GM18526 (cell line): ENCODE results near the gene METTL16.
A peak's percentile ranks its signal among the peaks of the same experiment; 100 is the strongest.

Experiments
- POLR2A ChIP-seq: IDR thresholded peaks from 3 replicates; pipeline ENCODE4 v1.6.1; 2011; ENCODE audit not compliant: insufficient read length; ENCODE audit errors: extremely low read depth

Gene METTL16

GRCh38 chr17:2402544-2402943, 109.1 kb downstream of the METTL16 start:
- TF ChIP-seq POLR2A: no peak

DNA sequence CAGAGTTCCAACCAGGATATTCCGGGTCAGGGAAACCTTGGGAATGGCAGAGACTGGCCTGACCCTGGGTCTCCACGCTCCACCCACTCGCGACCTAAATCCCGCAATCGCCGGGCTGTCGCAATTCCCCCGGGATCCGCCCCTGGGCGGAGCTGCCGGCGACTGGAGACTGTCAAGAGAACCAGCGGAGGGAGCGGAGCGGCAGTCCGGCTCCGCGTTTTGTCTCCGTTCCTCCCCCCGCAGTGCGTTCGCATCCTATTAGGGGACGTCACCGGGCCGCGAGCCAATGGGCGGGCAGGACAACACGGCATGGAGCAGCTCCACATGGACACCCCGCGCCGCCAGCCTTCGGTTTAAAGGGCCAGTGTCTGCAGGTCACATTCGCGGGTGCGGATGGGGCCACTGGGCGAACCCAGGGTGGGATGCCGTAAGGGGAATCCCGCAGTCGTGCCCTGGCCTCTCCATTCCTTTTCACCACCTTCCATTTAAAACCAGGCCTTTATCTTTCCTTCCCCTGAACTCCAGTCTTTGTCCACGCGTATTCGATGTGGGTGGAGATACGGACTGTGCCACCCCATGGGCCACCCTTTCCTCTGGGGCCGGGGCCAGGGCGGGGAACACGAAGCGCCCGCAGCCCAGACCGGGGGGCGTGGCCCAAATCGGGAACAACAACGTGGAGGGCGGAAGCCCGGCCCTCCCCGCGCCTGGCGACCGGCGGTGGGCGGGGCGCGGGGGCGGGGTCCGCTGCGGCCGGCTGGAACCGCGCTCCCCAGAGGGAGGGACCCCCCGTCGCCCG, 110.1 kb downstream of the METTL16 start:
- TF ChIP-seq POLR2A: peak; percentile 0

- TF ChIP-seq POLR2A: peak; percentile 53
Observed at GRCh38 chr17:2400877-2401425, 110.7 kb downstream of the METTL16 start, which contains the start of gene MNT. TSS of gene MNT (minus strand) at chr17:2401060. CDS start at chr17:2400712, 348 bp downstream.

GRCh38 chr17:2400474-2400866, 111.2 kb downstream of the METTL16 start:
- no peak for TF ChIP-seq POLR2A

GRCh38 chr17:2399572-2400473, 111.9 kb downstream of the METTL16 start:
- TF ChIP-seq POLR2A: peak; percentile 54

DNA sequence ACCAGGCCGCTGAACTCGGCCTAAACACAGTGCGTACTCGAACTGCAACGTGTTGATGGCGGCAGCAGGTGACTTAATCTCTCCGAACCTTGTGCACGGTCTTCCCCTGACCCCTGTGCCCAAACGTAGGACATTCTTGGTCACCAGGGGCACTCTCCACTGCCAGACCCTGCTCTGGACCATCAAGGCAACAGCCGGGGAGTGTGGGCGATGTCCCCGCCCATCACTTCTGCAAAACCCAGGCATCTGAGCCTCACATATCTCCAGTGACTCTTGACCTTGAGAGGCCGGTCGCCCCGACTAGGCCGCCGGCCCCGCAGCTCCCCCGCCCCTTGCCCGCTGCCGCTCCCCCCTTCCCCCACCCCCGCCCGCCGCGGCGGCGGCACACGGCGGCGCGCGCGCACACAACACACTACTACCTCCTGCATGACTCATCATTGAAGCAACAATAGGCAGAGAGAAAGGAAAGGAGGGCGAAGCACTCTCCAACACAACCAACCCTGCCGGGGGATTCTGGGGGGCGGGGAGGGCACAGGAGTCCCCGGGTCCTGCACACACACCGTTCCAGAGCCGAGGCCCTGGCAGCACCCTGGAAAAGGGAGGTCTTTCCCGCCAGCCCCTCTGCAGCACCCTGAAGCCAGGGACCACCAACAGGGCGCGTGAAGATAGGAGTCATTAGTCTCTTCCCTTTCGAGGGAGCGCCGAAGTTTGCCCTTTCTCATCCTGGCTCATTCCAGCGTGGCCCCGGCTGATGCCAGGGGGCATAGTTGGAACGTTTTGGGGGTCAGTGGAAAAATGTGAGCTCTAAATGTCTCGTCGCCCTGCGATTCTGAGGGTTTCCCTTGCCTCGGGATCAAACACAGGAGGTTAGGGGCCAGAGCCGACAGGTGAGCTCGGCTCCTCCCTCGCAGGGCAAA, 112.8 kb downstream of the METTL16 start:
- TF ChIP-seq POLR2A: no peak

DNA sequence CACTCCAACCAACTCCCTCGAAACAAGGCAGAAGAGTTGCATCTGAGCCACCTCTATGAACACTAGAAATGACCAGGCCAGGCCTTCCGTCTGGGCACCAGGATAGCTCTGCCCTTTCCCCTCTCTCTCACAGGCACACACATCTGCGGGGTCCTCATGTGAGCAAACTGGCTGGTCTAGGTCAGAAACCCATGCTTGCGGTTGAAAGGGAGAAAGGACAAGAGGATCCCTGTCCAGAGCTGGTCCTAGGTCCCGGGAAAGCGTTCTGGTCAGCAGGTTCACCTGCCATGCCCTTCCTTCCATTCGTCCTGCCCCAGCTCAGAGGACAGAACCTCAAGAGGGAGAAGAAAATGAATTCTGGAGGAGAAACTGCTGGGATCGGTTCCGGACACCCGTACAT, 113.5 kb downstream of the METTL16 start:
- TF ChIP-seq POLR2A: no peak

- no peak for TF ChIP-seq POLR2A
Observed at GRCh38 chr17:2397247-2398171, 114.2 kb downstream of the METTL16 start.

- peak; percentile 48 for TF ChIP-seq POLR2A
Observed at GRCh38 chr17:2396568-2397246, 115.0 kb downstream of the METTL16 start.

- TF ChIP-seq POLR2A: no peak
Observed at GRCh38 chr17:2396192-2396567, 115.5 kb downstream of the METTL16 start.

- no peak for TF ChIP-seq POLR2A
Observed at GRCh38 chr17:2395258-2396181, 116.2 kb downstream of the METTL16 start.

DNA sequence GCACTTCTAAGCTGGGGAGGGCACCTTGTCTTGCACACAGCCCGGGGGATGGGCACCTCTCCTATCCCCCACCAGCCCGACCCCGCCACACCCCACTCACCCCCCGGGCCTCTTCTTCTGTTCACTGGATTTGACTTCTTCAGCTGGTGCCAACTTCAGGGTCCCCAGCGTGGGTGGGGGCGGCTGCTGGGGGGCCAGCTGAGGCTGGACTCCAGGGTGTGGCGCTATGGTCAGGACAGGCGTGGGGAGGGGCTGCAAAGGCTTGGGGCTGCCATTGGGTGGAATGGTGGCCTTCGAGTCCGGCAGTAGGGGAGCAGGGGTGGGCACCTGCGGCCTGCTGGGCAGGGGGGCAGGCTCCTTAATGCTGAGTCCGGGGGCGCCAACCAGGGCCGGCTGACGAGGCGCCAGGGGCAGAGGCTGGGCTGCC, 116.9 kb downstream of the METTL16 start:
- no peak for TF ChIP-seq POLR2A
